ENCODE data around the gene ANP32B.
"Not testable (repeated sequence)": the region's sequence is repeated elsewhere in the genome, so short reads cannot be mapped to it uniquely, and the experiment has no call there.

The ANP32B gene

DNA sequence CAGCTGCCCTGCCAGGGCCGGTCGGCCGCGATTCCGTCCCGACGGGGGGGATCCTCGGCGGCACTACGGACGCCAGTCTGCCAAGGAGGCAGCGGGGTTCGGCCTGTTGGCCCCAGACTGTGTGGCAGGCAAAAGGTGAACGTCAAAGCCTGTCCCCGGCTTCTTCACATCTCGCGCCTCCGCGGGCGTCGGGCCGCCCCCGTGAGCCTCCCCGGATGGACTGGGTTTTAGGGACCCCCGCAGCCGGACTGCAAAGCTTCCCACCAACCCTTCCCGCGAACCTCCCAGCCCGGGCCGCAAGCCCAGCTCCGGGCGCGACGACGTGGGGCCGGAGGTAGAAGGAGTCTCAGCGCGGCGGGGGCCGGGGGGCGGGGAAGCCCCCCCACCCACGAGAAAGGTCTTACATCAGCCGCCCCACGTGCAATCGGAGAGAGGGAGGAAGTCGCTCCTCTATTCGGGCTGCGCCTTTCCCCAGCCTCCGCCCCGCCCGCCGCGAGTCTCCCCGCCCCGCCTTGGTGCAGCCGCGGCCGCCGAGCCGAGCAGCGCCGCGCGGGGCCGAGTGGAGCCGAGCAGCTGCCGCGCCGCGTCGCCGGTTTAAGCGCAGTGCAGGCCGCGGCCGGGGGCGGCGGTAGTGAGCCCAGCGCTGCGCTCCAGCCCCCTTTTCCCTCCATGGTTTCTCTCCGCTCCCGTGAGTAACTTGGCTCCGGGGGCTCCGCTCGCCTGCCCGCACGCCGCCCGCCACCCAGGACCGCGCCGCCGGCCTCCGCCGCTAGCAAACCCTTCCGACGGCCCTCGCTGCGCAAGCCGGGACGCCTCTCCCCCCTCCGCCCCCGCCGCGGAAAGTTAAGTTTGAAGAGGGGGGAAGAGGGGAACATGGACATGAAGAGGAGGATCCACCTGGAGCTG, at the start of gene ANP32B:
TSS of gene ANP32B (plus strand) at position 659 of the 906 bp plus-strand sequence. CDS start at position 874, 215 bp downstream.
- in situ Hi-C loops (cut with HindIII; ENCODE audit: low sequenced_read_pairs) = no loop called here

GRCh38 chr9:97934321-97935115, 48.6 kb upstream of the ANP32B start:
- in situ Hi-C loops (cut with HindIII; ENCODE audit: low sequenced_read_pairs) = no loop called here

GRCh38 chr9:97935276-97935675, 47.9 kb upstream of the ANP32B start:
- in situ Hi-C loops (cut with HindIII; ENCODE audit: low sequenced_read_pairs) = no loop called here

DNA sequence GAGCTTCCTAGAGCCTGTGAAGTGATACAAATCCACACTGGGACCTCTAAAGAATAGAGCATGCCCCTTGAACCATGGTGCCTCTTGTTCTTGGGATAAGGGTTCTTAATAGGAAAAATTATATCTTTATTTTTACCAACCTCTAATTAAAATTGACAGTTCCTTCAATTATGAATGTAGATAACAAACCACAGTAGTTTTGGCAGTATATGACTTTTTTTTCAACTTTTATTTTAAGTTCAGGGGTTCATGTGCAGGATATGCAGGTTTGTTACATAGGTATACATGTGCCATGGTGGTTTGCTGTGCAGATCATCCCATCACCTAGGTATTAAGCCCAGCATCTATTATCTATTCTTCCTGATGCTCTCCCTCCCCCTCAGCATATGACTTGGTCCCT, 46.1 kb upstream of the ANP32B start:
- in situ Hi-C loops (cut with HindIII; ENCODE audit: low sequenced_read_pairs) = no loop called here

DNA sequence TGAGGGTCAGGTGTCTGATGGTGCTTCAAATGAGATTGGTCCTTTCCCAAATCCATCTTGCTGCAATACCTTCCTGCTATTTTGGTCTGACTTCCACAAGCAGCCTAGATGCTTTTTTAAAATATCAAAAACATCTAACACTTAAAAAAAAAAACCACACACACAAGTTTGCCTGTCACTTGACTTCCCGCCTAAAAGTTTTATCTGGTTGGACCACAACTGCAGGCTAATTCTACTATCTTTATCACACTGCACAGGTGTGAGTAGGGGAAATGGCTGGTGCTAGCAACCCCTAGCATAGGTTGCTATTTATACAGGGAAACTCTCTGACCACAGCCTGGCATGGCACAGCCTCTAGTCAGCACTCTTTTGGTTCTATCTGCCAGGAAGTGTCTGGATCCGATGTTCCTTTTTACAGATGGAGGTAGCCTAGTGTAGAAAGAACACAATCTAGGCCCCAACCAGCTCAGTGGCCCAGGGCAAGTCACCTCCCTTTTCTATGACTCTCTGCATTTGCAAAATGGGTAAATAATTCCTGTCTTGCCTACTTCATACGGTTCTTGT, 45.0 kb upstream of the ANP32B start, which contains the start of gene HEMGN:
TSS of gene HEMGN (minus strand) at position 92 of the 564 bp plus-strand sequence. CDS start at position 56, 36 bp downstream.
- in situ Hi-C loops (cut with HindIII; ENCODE audit: low sequenced_read_pairs) = no loop called here

DNA sequence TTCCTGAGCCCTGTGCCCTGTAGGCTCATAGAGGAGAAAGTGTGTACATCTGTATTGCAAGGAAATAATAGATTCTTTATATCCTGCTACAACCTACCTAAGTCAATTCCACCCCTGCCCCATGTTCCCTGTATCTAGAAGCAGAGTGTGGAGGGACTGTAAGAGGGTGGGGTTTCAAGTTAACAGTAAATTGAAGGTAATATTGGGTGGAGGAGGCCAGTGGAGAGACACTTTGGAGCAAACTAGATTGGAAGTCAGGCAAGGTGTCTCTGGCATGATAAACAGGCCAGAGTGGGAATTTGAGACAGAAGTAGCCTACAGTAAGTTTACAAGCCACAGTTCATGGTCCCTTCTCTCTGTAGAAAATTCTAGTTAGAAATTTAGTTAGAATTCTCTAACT, 42.9 kb upstream of the ANP32B start:
- in situ Hi-C loops (cut with HindIII; ENCODE audit: low sequenced_read_pairs) = no loop called here

GRCh38 chr9:97940741-97941140, 42.4 kb upstream of the ANP32B start:
- in situ Hi-C loops (cut with HindIII; ENCODE audit: low sequenced_read_pairs) = no loop called here

DNA sequence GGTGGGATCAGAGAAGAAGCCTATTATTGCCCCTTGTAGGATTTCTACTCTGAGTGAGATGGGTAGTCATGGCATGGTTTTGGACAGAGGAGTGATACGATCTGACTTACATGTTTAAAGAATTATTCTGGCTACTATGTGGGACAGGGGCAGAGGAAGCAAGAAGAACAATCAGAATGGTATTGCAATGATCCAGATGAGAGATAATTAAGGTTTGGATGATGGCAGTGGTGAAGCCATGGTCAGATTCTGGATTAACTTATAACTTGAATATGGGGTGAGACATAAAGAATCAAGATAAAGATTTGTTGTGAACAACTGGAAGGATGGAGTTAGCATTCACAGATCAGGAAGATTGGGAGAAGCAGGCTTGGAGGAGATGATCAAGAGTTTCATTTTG, 41.8 kb upstream of the ANP32B start:
- in situ Hi-C loops (cut with HindIII; ENCODE audit: low sequenced_read_pairs) = no loop called here

DNA sequence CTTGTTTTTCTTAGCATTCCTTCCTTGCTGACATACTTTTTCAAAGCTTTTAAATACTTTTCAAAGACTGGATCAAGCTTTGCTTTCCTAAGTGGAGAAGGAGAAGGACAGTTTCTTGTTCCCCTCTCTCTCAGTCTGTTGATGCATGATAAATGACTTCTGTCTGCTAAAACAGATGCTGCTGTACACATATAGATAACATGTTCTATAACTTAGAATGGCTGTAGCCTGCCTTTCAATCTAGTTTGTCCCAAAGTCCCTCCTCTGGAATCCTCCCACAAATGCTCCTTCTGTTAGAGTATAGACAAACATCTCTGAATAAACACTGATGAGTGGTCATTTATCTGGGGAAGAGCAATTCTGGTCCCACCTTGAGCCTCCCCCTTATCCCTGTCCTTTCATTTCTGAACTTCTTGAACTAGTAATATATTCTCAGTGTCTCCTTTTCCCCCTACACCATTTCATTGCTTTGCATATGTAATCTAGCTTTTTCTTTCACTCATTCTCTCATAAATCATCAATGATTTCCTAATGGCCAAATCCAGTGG, 39.8 kb upstream of the ANP32B start:
- in situ Hi-C loops (cut with HindIII; ENCODE audit: low sequenced_read_pairs) = no loop called here

- in situ Hi-C loops (cut with HindIII; ENCODE audit: low sequenced_read_pairs) = no loop called here
These were observed 38.5 kb upstream of the ANP32B start for GRCh38 chr9:97944612-97945011.

DNA sequence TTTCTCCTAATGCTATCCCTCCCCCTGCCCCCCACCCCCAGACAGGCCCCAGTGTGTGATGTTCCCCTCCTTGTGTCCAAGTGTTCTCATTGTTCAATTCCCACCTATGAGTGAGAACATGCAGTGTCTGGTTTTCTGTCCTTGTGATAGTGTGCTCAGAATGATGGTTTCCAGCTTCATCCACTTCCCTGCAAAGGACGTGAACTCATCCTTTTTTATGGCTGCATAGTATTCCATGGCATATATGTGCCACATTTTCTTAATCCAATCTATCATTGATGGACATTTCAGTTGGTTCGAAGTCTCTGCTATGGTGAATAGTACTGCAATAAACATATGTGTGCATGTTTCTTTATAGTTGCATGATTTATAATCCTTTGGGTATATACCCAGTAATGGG, 37.7 kb upstream of the ANP32B start:
- in situ Hi-C loops (cut with HindIII; ENCODE audit: low sequenced_read_pairs) = not testable (repeated sequence)

DNA sequence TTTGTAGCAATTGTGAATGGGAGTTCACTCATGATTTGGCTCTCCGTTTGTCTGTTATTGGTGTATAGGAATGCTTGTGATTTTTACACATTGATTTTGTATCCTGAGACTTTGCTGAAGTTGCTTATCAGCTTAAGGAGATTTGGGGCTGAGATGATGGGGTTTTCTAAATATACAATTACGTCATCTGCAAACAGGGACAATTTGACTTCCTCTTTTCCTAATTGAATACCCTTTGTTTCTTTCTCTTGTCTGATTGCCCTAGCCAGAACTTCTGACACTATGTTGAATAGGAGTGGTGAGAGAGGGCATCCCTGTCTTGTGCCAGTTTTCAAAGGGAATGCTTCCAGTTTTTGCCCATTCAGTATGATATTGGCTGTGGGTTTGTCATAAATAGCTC, 36.0 kb upstream of the ANP32B start:
- in situ Hi-C loops (cut with HindIII; ENCODE audit: low sequenced_read_pairs) = not testable (repeated sequence)

GRCh38 chr9:97950873-97951272, 32.3 kb upstream of the ANP32B start:
- in situ Hi-C loops (cut with HindIII; ENCODE audit: low sequenced_read_pairs) = not testable (repeated sequence)

DNA sequence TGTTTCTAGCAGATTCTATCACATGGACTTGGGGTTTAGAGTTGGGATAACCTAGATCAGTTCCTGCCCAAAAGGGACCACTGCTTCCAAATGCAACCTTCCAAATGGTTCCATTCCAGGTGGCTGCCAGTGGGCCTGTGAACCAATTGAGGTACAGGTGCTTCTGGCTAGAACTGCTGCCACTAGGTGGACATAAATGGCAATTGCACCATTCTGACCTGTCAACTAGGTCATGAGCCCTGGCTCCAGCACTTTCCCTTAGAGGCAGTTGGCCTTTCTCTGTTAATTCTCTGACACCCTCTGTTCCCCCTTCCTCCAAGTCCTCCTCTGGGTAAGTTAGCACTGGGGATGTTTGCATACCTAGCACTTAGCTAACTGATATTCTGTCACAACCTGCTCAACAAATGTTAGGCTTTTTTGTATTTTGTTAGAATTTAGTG, 28.6 kb upstream of the ANP32B start:
- in situ Hi-C loops (cut with HindIII; ENCODE audit: low sequenced_read_pairs) = no loop called here

DNA sequence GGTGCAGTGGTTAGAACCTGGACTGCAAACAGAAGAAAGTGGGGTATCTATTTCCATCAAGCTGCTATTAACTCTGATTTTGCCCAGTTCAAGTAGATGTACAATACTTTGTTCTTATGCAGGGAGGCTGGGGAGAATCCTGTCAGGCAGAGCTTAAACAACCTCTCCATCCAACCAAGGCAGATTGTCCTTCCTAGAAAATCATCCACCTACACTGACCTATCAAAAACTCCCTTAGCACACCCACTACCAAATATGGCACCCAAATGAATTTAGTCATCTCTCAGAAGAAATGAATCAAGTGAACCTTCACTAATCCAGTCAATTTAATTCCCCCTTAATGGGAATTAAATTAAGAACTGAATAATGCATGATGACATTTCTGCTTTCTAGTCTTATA, 26.8 kb upstream of the ANP32B start:
- in situ Hi-C loops (cut with HindIII; ENCODE audit: low sequenced_read_pairs) = no loop called here

- in situ Hi-C loops (cut with HindIII; ENCODE audit: low sequenced_read_pairs) = no loop called here
These were observed 24.2 kb upstream of the ANP32B start for GRCh38 chr9:97958812-97959511.

GRCh38 chr9:97959585-97959984, 23.6 kb upstream of the ANP32B start:
- in situ Hi-C loops (cut with HindIII; ENCODE audit: low sequenced_read_pairs) = no loop called here

GRCh38 chr9:97960678-97961328, 22.3 kb upstream of the ANP32B start:
- in situ Hi-C loops (cut with HindIII; ENCODE audit: low sequenced_read_pairs) = not testable (repeated sequence)

DNA sequence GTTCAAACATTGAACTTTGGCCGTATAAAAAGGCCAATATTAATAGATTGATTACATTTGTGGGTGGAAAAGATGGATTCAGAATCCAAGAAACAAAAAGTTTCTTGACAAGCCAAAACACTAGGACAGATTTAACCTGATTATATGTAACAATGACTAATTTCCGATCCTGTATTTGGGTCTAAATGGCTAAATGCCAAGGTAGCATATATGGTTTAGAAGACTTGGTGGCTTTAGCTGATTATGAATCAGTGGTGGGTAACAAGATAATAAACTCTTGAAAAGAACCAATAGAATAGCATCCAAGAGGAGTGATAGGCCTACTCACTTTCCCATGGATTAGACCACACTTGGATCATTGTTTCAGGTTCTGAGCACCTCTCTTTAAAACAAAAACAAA, 21.8 kb upstream of the ANP32B start:
- in situ Hi-C loops (cut with HindIII; ENCODE audit: low sequenced_read_pairs) = no loop called here

DNA sequence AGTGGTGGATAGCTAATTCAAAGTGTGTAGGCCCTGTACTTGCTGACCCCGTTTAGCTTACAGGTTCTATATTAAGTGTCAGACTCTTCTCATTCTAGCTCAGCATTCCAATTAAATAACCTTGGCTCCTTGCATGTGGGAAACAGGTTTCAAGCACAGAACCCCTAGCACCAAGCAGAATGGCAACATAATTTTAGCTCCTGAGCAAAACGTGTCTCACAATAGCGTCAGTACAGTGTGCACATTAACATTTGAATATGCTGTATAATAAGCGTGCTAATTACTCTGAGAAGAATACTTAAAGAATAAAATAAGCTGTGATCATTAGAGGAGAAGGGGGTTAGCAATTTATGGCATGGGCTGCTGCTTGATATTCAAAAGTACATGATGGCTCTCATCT, 21.0 kb upstream of the ANP32B start:
- in situ Hi-C loops (cut with HindIII; ENCODE audit: low sequenced_read_pairs) = no loop called here

All from endothelial cell of hepatic sinusoid (primary cell).